H1 (cell line): ENCODE data around the gene PRKAG1. TPM values are rescaled to one million over a fixed set of nuclear protein-coding genes. Genes with fewer than 3 reads are reported as not detected.

ENCODE experiments used
- BRCA1 ChIP-seq: IDR thresholded peaks from 2 replicates; pipeline ENCODE4 v1.6.1; 2012; ENCODE audit warnings: low read depth, low read length, improper control_type of control experiment
- CEBPB ChIP-seq: IDR thresholded peaks from 2 replicates; pipeline ENCODE4 v1.6.1; 2012; ENCODE audit warnings: low read depth, low read length
- CHD2 ChIP-seq: IDR thresholded peaks from 2 replicates; pipeline ENCODE4 v1.6.1; 2012; ENCODE audit warnings: low read length, improper control_type of control experiment
- JUN ChIP-seq: IDR thresholded peaks from 2 replicates; pipeline ENCODE4 v1.6.1; 2011; ENCODE audit warnings: low read depth, mild to moderate bottlenecking, improper control_type of control experiment, low read length
- KDM5A ChIP-seq: fragments of 200-600 bp; IDR thresholded peaks from 2 replicates; pipeline ENCODE4 v1.7.1; 2012; ENCODE audit warnings: mild to moderate bottlenecking, low read length, inconsistent platforms, mixed read lengths
- PHF8 ChIP-seq: fragments of 200-600 bp; sonication (generic); conservative IDR thresholded peaks from 2 replicates; pipeline ENCODE4 v1.7.1; 2012; ENCODE audit warnings: low read depth, mild to moderate bottlenecking, inconsistent platforms, low read length, moderate library complexity
- RBBP5 ChIP-seq: IDR thresholded peaks from 2 replicates; pipeline ENCODE4 v1.7.1; 2012; ENCODE audit warnings: low read depth, mild to moderate bottlenecking, inconsistent platforms, low read length, moderate library complexity, borderline replicate concordance
- SIN3A ChIP-seq, 2 experiments: IDR thresholded peaks in 1 of 2; conservative IDR thresholded peaks in 1 of 2; 2 replicates each; pipeline ENCODE4 v1.6.1; 2011 to 2012; ENCODE audit warnings: low read length in 2 of 2, improper control_type of control experiment in 1 of 2, low read depth in 1 of 2, mild to moderate bottlenecking in 1 of 2
- YY1 ChIP-seq: IDR thresholded peaks from 2 replicates; pipeline ENCODE4 v1.6.1; 2011; ENCODE audit warnings: low read depth, mild to moderate bottlenecking, low read length
- polyA plus RNA-seq, 7 experiments: library from polyadenylated mRNA; depleted of rRNA in 3 of 7; stranded (reverse) in 5 of 7; unstranded in 2 of 7; fragments of >200 nt in 5 of 7; fragments of 200-250 nt in 2 of 7; gene quantifications; 1 replicate in 5 of 7; 2 replicates in 1 of 7; 4 replicates in 1 of 7; pipeline versions ENCODE4 v1.2.1 to v1.2.3, GENCODE V29; 2011 to 2013; ENCODE audit warnings: missing spikeins in 2 of 7, mixed read lengths in 2 of 7
- total RNA-seq: library from RNA; stranded (reverse); fragmentation: NEBNext Ultra II Directional; extraction: Animal tissue kit (Norgen Biotek cat#: 25700); gene quantifications from 2 replicates; pipeline ENCODE4 v1.2.1, GENCODE V29; 2021
- TF ChIP-seq, protein P1 (sequence below): fragments of 300-600 bp; sonication (generic); IDR thresholded peaks from 2 replicates; pipeline ENCODE4 v1.7.1; 2012; ENCODE audit warnings: low read length, moderate library complexity, mild to moderate bottlenecking, inconsistent platforms; ENCODE audit not compliant: insufficient replicate concordance

The PRKAG1 gene
- total and polyA plus RNA-seq, 2 of the 8 experiments (the other 6 are each of a cell fraction or from before 2014, with no cell fraction given), result 38.6 to 57.5 TPM

DNA sequence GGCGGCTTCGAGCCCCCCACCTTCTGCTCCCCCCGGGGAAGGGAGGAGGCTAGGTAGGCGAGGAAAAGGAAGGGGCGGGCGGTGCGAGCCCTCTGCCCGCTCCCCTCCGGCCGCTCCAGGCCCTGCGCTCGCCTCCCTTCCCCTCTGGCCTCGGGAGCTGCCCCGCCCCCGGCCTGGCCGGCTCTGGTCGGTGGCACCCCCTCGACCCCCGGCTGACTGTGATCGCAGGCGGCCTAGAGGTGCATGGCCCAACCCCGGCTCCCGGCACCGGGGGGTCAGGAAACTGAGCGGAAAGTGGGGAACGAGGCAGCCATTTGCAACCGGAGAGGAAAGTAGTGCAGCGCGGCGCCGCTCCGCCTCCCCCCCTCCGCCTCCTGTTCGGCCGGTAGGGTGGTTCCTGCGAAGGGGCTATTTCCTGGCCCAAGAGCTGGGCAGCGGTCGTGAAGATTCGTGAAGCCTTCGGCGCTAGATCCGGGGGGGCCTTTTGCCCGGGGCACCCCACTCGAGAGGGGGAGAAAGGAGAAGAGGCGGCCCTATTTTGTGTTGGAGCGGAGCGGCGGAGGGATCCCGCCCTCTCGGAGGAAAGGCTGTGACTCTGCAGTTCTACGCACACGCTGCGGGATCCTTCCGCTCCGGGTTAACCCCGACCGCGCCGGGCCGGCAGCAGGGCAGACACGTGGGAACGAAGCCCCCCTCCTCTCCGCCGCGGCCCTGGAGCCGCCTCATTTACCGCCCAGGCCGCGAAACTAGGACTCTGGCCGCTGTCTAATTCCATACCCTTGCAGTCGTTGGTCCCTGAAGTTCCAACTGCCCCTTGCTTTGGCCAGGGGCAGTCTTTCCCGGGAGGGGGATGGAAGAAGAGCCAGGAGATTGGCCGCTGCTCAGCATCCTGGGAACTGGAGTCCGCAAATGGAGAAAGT is 41.9 kb upstream of the PRKAG1 start, which contains the start of gene KMT2D (continued):
- peak; percentile 95 for TF ChIP-seq SIN3A (conservative IDR thresholded peaks at IDR 0.05 in 1 of 2, IDR thresholded peaks at IDR 0.05 in 1 of 2; ENCODE audit: low read depth in 1 of 2, low read length in 2 of 2)
- TF ChIP-seq CEBPB, result no peak
- no peak for TF ChIP-seq BRCA1
- TF ChIP-seq JUN, result no peak
- TF ChIP-seq, protein P1, sequence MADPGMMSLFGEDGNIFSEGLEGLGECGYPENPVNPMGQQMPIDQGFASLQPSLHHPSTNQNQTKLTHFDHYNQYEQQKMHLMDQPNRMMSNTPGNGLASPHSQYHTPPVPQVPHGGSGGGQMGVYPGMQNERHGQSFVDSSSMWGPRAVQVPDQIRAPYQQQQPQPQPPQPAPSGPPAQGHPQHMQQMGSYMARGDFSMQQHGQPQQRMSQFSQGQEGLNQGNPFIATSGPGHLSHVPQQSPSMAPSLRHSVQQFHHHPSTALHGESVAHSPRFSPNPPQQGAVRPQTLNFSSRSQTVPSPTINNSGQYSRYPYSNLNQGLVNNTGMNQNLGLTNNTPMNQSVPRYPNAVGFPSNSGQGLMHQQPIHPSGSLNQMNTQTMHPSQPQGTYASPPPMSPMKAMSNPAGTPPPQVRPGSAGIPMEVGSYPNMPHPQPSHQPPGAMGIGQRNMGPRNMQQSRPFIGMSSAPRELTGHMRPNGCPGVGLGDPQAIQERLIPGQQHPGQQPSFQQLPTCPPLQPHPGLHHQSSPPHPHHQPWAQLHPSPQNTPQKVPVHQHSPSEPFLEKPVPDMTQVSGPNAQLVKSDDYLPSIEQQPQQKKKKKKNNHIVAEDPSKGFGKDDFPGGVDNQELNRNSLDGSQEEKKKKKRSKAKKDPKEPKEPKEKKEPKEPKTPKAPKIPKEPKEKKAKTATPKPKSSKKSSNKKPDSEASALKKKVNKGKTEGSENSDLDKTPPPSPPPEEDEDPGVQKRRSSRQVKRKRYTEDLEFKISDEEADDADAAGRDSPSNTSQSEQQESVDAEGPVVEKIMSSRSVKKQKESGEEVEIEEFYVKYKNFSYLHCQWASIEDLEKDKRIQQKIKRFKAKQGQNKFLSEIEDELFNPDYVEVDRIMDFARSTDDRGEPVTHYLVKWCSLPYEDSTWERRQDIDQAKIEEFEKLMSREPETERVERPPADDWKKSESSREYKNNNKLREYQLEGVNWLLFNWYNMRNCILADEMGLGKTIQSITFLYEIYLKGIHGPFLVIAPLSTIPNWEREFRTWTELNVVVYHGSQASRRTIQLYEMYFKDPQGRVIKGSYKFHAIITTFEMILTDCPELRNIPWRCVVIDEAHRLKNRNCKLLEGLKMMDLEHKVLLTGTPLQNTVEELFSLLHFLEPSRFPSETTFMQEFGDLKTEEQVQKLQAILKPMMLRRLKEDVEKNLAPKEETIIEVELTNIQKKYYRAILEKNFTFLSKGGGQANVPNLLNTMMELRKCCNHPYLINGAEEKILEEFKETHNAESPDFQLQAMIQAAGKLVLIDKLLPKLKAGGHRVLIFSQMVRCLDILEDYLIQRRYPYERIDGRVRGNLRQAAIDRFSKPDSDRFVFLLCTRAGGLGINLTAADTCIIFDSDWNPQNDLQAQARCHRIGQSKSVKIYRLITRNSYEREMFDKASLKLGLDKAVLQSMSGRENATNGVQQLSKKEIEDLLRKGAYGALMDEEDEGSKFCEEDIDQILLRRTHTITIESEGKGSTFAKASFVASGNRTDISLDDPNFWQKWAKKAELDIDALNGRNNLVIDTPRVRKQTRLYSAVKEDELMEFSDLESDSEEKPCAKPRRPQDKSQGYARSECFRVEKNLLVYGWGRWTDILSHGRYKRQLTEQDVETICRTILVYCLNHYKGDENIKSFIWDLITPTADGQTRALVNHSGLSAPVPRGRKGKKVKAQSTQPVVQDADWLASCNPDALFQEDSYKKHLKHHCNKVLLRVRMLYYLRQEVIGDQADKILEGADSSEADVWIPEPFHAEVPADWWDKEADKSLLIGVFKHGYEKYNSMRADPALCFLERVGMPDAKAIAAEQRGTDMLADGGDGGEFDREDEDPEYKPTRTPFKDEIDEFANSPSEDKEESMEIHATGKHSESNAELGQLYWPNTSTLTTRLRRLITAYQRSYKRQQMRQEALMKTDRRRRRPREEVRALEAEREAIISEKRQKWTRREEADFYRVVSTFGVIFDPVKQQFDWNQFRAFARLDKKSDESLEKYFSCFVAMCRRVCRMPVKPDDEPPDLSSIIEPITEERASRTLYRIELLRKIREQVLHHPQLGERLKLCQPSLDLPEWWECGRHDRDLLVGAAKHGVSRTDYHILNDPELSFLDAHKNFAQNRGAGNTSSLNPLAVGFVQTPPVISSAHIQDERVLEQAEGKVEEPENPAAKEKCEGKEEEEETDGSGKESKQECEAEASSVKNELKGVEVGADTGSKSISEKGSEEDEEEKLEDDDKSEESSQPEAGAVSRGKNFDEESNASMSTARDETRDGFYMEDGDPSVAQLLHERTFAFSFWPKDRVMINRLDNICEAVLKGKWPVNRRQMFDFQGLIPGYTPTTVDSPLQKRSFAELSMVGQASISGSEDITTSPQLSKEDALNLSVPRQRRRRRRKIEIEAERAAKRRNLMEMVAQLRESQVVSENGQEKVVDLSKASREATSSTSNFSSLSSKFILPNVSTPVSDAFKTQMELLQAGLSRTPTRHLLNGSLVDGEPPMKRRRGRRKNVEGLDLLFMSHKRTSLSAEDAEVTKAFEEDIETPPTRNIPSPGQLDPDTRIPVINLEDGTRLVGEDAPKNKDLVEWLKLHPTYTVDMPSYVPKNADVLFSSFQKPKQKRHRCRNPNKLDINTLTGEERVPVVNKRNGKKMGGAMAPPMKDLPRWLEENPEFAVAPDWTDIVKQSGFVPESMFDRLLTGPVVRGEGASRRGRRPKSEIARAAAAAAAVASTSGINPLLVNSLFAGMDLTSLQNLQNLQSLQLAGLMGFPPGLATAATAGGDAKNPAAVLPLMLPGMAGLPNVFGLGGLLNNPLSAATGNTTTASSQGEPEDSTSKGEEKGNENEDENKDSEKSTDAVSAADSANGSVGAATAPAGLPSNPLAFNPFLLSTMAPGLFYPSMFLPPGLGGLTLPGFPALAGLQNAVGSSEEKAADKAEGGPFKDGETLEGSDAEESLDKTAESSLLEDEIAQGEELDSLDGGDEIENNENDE, result no peak
- peak; percentile 52 for TF ChIP-seq KDM5A
- peak; percentile 90 for TF ChIP-seq PHF8
- TF ChIP-seq RBBP5, result peak; percentile 83; the same call in 1 of the 2 replicates
- peak; percentile 97 for TF ChIP-seq CHD2
- TF ChIP-seq YY1, result peak; percentile 89
